Measurements from ENCODE around the gene DHX30.

- TF ChIP-seq EZH2 (IDR thresholded peaks at IDR 0.05) = no peak
- TF ChIP-seq, protein P1, sequence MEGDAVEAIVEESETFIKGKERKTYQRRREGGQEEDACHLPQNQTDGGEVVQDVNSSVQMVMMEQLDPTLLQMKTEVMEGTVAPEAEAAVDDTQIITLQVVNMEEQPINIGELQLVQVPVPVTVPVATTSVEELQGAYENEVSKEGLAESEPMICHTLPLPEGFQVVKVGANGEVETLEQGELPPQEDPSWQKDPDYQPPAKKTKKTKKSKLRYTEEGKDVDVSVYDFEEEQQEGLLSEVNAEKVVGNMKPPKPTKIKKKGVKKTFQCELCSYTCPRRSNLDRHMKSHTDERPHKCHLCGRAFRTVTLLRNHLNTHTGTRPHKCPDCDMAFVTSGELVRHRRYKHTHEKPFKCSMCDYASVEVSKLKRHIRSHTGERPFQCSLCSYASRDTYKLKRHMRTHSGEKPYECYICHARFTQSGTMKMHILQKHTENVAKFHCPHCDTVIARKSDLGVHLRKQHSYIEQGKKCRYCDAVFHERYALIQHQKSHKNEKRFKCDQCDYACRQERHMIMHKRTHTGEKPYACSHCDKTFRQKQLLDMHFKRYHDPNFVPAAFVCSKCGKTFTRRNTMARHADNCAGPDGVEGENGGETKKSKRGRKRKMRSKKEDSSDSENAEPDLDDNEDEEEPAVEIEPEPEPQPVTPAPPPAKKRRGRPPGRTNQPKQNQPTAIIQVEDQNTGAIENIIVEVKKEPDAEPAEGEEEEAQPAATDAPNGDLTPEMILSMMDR (IDR thresholded peaks at IDR 0.05) = no peak
These were observed 52.0 kb downstream of the DHX30 start for GRCh38 chr3:47854720-47855455.

Measured in neural progenitor cell (in vitro differentiated cells).